Smooth muscle cell of the brain vasculature (primary cell): ENCODE measurements around the gene NT5C3A.
"Not testable (repeated sequence)": the region's sequence is repeated elsewhere in the genome, so short reads cannot be mapped to it uniquely, and the experiment has no call there.

Experiments
- DNase-seq: peaks from one replicate; pipeline ENCODE4 v3.0.0-alpha.2; 2012; ENCODE audit warnings: low read depth, low spot score

The NT5C3A gene

GRCh38 chr7:33041631-33042428 lies 20.7 kb downstream of the NT5C3A start:
- DNase-seq = no peak

- no peak for DNase-seq
These were observed 21.6 kb downstream of the NT5C3A start for GRCh38 chr7:33040803-33041516.

- DNase-seq = no peak
These were observed 22.7 kb downstream of the NT5C3A start for GRCh38 chr7:33039903-33040292.

GRCh38 chr7:33039257-33039902 lies 23.2 kb downstream of the NT5C3A start:
- DNase-seq = no peak

- no peak for DNase-seq
These were observed 23.9 kb downstream of the NT5C3A start for GRCh38 chr7:33038639-33039038.

- no peak for DNase-seq
These were observed 26.8 kb downstream of the NT5C3A start for GRCh38 chr7:33035776-33036175.

- DNase-seq = no peak
These were observed 38.3 kb downstream of the NT5C3A start for GRCh38 chr7:33024189-33024757.

- no peak for DNase-seq
These were observed 50.2 kb downstream of the NT5C3A start for GRCh38 chr7:33012364-33012763.

GRCh38 chr7:33009734-33010133 lies 52.8 kb downstream of the NT5C3A start:
- no peak for DNase-seq

- not testable (repeated sequence) for DNase-seq
These were observed 56.9 kb downstream of the NT5C3A start for GRCh38 chr7:33005690-33006089.

GRCh38 chr7:33005193-33005592 lies 57.4 kb downstream of the NT5C3A start:
- not testable (repeated sequence) for DNase-seq

- not testable (repeated sequence) for DNase-seq
These were observed 58.4 kb downstream of the NT5C3A start for GRCh38 chr7:33004104-33004616.

GRCh38 chr7:33003111-33003510 lies 59.5 kb downstream of the NT5C3A start:
- DNase-seq = not testable (repeated sequence)

GRCh38 chr7:32999380-32999779 lies 63.2 kb downstream of the NT5C3A start:
- DNase-seq = not testable (repeated sequence)

- DNase-seq = not testable (repeated sequence)
These were observed 64.0 kb downstream of the NT5C3A start for GRCh38 chr7:32998361-32999171.

- DNase-seq = not testable (repeated sequence)
These were observed 64.6 kb downstream of the NT5C3A start for GRCh38 chr7:32997956-32998355.

GRCh38 chr7:32992750-32993149 lies 69.8 kb downstream of the NT5C3A start:
- DNase-seq = not testable (repeated sequence)

GRCh38 chr7:32991975-32992700 lies 70.4 kb downstream of the NT5C3A start:
- DNase-seq = not testable (repeated sequence)

- DNase-seq = not testable (repeated sequence)
These were observed 71.4 kb downstream of the NT5C3A start for GRCh38 chr7:32991068-32991585.

- not testable (repeated sequence) for DNase-seq
These were observed 74.4 kb downstream of the NT5C3A start for GRCh38 chr7:32988148-32988547.
